Peyer's patch (tissue), 4 donors: ENCODE measurements around the gene ANKRD29. TPM values are rescaled to one million over a fixed set of nuclear protein-coding genes. Genes with fewer than 3 reads are reported as not detected.
A peak's percentile ranks its signal among the peaks of the same experiment; 100 is the strongest.

Experiments used
- DNase-seq, 3 donors: peaks; one replicate each; pipeline ENCODE4 v3.0.0-alpha.2; 2017 to 2019
- H3K27ac ChIP-seq, 4 donors: fragments of 200-600 bp; sonication (generic); one replicate each; pipeline ENCODE4 v1.5.1; 2016 to 2019
- H3K27me3 ChIP-seq, 2 donors: fragments of 200-600 bp; sonication (generic); one replicate each; pipeline ENCODE4 v1.5.1; 2019
- H3K36me3 ChIP-seq, 3 donors: fragments of 200-600 bp; sonication (generic); one replicate each; pipeline ENCODE4 v1.5.1; 2016 to 2019
- H3K4me1 ChIP-seq, 4 donors: fragments of 200-600 bp; sonication (generic); one replicate each; pipeline ENCODE4 v1.5.1; 2016 to 2019
- H3K4me3 ChIP-seq, 4 donors: fragments of 200-600 bp; sonication (generic); 1 replicate in 3 of 4; 2 replicates in 1 of 4; pipeline ENCODE4 v1.5.1; 2016 to 2019; ENCODE audit warnings: mild to moderate bottlenecking in 1 of 4
- H3K9me3 ChIP-seq, 4 donors: fragments of 200-600 bp; sonication (generic); one replicate each; pipeline ENCODE4 v1.5.1; 2016 to 2019; ENCODE audit warnings: mild to moderate bottlenecking in 1 of 4
- CTCF ChIP-seq, 6 experiments: fragments of 450-650 bp in 4 of 6; fragments of 200-600 bp in 2 of 6; sonication (generic) in 1 of 6; IDR thresholded peaks; one replicate each; pipeline ENCODE4 v1.5.1; 2017 to 2019; ENCODE audit warnings: antibody characterized with exemption in 6 of 6, mild to moderate bottlenecking in 3 of 6, moderate library complexity in 1 of 6
- POLR2A ChIP-seq, 2 donors: fragments of 450-650 bp; IDR thresholded peaks; one replicate each; pipeline ENCODE4 v1.5.1; 2017; ENCODE audit warnings: antibody characterized with exemption in 2 of 2, mild to moderate bottlenecking in 2 of 2, moderate library complexity in 2 of 2
- total RNA-seq, 4 donors: library from RNA; depleted of rRNA; stranded (reverse); fragments of >200 nt; gene quantifications; one replicate each; pipeline ENCODE4 v1.1.0, GENCODE V29; 2016

The ANKRD29 gene
- total RNA-seq, 4 donors from 2014 or later, result 4.0 to 18.2 (median 8.1) TPM

- peak in 1 of 3 donors; percentile 58 for DNase-seq
- no peaks in the 10 kb centered on the region for H3K36me3 ChIP-seq
- TF ChIP-seq POLR2A (IDR thresholded peaks at IDR 0.05), result peak in 1 of 2 donors; percentile 9
- TF ChIP-seq CTCF (IDR thresholded peaks at IDR 0.05), result no peak
- H3K4me1 ChIP-seq, result peaks cover 0 to 34% (median 0%) of the 10 kb centered on the region in 4 donors
- H3K4me3 ChIP-seq, result no peak overlapping the region
- H3K9me3 ChIP-seq, result no peaks in the 10 kb centered on the region
- peak overlapping the region in 2 of 4 donors; percentile 41 to 71 for H3K27ac ChIP-seq
- H3K27me3 ChIP-seq, result no peaks in the 10 kb centered on the region
Observed at GRCh38 chr18:23627321-23627720, 35.4 kb downstream of the ANKRD29 start.

- Histone ChIP-seq H3K4me3 (no peak overlapping the region), H3K36me3 (no peaks in the 10 kb centered on the region), H3K9me3 (no peaks in the 10 kb centered on the region), H3K27me3 (no peaks in the 10 kb centered on the region), H3K4me1 (peaks cover 0 to 34% (median 0%) of the 10 kb centered on the region in 4 donors), H3K27ac (peak overlapping the region in 2 of 4 donors; percentile 41 to 71)
- no peak for DNase-seq
- no peak for TF ChIP-seq POLR2A (IDR thresholded peaks at IDR 0.05)
- TF ChIP-seq CTCF (IDR thresholded peaks at IDR 0.05), result no peak
Observed at GRCh38 chr18:23626451-23627279, 36.0 kb downstream of the ANKRD29 start.

GRCh38 chr18:23623040-23623439 is 39.7 kb downstream of the ANKRD29 start:
- no peak for DNase-seq
- no peaks in the 10 kb centered on the region for H3K27me3 ChIP-seq
- peaks cover 0 to 44% (median 2%) of the 10 kb centered on the region in 4 donors for H3K4me1 ChIP-seq
- H3K36me3 ChIP-seq, result no peaks in the 10 kb centered on the region
- no peak overlapping the region for H3K27ac ChIP-seq
- H3K9me3 ChIP-seq, result no peaks in the 10 kb centered on the region
- no peak for TF ChIP-seq CTCF (IDR thresholded peaks at IDR 0.05)
- no peak for TF ChIP-seq POLR2A (IDR thresholded peaks at IDR 0.05)
- H3K4me3 ChIP-seq, result no peak overlapping the region

- peak in 1 of 3 donors; percentile 69 for DNase-seq
- Histone ChIP-seq H3K9me3 (no peaks in the 10 kb centered on the region), H3K27me3 (no peaks in the 10 kb centered on the region), H3K36me3 (no peaks in the 10 kb centered on the region), H3K27ac (peak overlapping the region in 2 of 4 donors; percentile 31 to 69), H3K4me3 (peak overlapping the region; percentile 26 to 60 (median 46)), H3K4me1 (peaks cover 0 to 26% (median 2%) of the 10 kb centered on the region in 4 donors)
- TF ChIP-seq POLR2A (IDR thresholded peaks at IDR 0.05) (no peak), CTCF (IDR thresholded peaks at IDR 0.05) (peak in 3 of 6 experiments; percentile 3 to 20 (median 19))
Observed at GRCh38 chr18:23619388-23619881, 43.3 kb downstream of the ANKRD29 start.

- no peak for TF ChIP-seq POLR2A (IDR thresholded peaks at IDR 0.05)
- peak in 1 of 6 experiments; percentile 4 for TF ChIP-seq CTCF (IDR thresholded peaks at IDR 0.05)
- no peaks in the 10 kb centered on the region for H3K27me3 ChIP-seq
- peak overlapping the region; percentile 26 to 60 (median 46) for H3K4me3 ChIP-seq
- H3K36me3 ChIP-seq, result no peaks in the 10 kb centered on the region
- peak in 1 of 3 donors; percentile 54 for DNase-seq
- peaks cover 0 to 26% (median 2%) of the 10 kb centered on the region in 4 donors for H3K4me1 ChIP-seq
- H3K9me3 ChIP-seq, result no peaks in the 10 kb centered on the region
- peak overlapping the region in 3 of 4 donors; percentile 14 to 69 (median 31) for H3K27ac ChIP-seq
Observed at GRCh38 chr18:23618862-23619387, 43.8 kb downstream of the ANKRD29 start.
